Liver (tissue), 9 donors: ENCODE results near the gene ST6GAL1. TPM values are rescaled to one million over a fixed set of nuclear protein-coding genes. Genes with fewer than 3 reads are reported as not detected.
"Not testable (repeated sequence)": the region's sequence is repeated elsewhere in the genome, so short reads cannot be mapped to it uniquely, and the experiment has no call there.

ENCODE experiments used
- DNase-seq: peaks from one replicate; pipeline ENCODE4 v3.0.0-alpha.2; 2017; ENCODE audit warnings: low spot score
- H3K27ac ChIP-seq, 2 donors: one replicate each; pipeline ENCODE4 v1.7.0; 2013; ENCODE audit warnings: inconsistent platforms in 2 of 2, low read length in 2 of 2, control low read depth in 1 of 2, low read depth in 1 of 2, mild to moderate bottlenecking in 1 of 2
- H3K27me3 ChIP-seq, 4 donors: one replicate each; pipeline versions ENCODE4 v1.6.1 to v1.7.0; 2013; ENCODE audit warnings: low read length in 3 of 4, inconsistent platforms in 1 of 4, mild to moderate bottlenecking in 1 of 4, moderate library complexity in 1 of 4; ENCODE audit not compliant: control insufficient read depth in 4 of 4, insufficient read depth in 4 of 4
- H3K36me3 ChIP-seq, 4 donors: one replicate each; pipeline versions ENCODE4 v1.6.1 to v1.7.0; 2013; ENCODE audit warnings: low read length in 3 of 4, mild to moderate bottlenecking in 3 of 4, low read depth in 1 of 4, moderate library complexity in 1 of 4; ENCODE audit not compliant: control insufficient read depth in 4 of 4, insufficient read depth in 3 of 4
- H3K4me1 ChIP-seq, 4 donors: one replicate each; pipeline versions ENCODE4 v1.6.1 to v1.7.0; 2013; ENCODE audit warnings: low read length in 3 of 4, mild to moderate bottlenecking in 3 of 4, moderate library complexity in 1 of 4; ENCODE audit not compliant: control insufficient read depth in 4 of 4, insufficient read depth in 4 of 4
- H3K4me3 ChIP-seq, 3 donors: one replicate each; pipeline versions ENCODE4 v1.6.1 to v1.7.0; 2013; ENCODE audit warnings: low read length in 3 of 3, control low read depth in 1 of 3, low read depth in 1 of 3, mild to moderate bottlenecking in 1 of 3
- H3K9ac ChIP-seq, 2 donors: one replicate each; pipeline ENCODE4 v1.7.0; 2013; ENCODE audit warnings: low read length in 2 of 2, mild to moderate bottlenecking in 2 of 2, moderate library complexity in 2 of 2, control low read depth in 1 of 2, low read depth in 1 of 2
- H3K9me3 ChIP-seq, 4 donors: one replicate each; pipeline versions ENCODE4 v1.6.1 to v1.7.0; 2013; ENCODE audit warnings: low read length in 3 of 4; ENCODE audit not compliant: control insufficient read depth in 4 of 4
- EGR1 ChIP-seq, 2 donors: IDR thresholded peaks; 2 replicates each; pipeline ENCODE4 v1.6.1; 2016 to 2018; ENCODE audit warnings: antibody characterized with exemption in 2 of 2, low read depth in 2 of 2
- FOXA1 ChIP-seq: IDR thresholded peaks from 2 replicates; pipeline ENCODE4 v1.6.1; 2016; ENCODE audit warnings: antibody characterized with exemption
- HNF4A ChIP-seq, 2 donors: conservative IDR thresholded peaks; 2 replicates each; pipeline ENCODE4 v1.6.1; 2016; ENCODE audit warnings: antibody characterized with exemption in 2 of 2, mild to moderate bottlenecking in 2 of 2
- HNF4G ChIP-seq: IDR thresholded peaks from 2 replicates; pipeline ENCODE4 v1.6.1; 2016; ENCODE audit warnings: antibody characterized with exemption
- JUND ChIP-seq, 2 donors: IDR thresholded peaks; 2 replicates each; pipeline ENCODE4 v1.6.1; 2016; ENCODE audit warnings: antibody characterized with exemption in 2 of 2
- NR2F2 ChIP-seq: IDR thresholded peaks from 2 replicates; pipeline ENCODE4 v1.6.1; 2016; ENCODE audit warnings: antibody characterized with exemption
- RAD21 ChIP-seq, 2 donors: IDR thresholded peaks; 2 replicates each; pipeline ENCODE4 v1.6.1; 2016; ENCODE audit warnings: antibody characterized with exemption in 2 of 2, mild to moderate bottlenecking in 2 of 2
- RXRA ChIP-seq, 2 donors: IDR thresholded peaks; 2 replicates each; pipeline ENCODE4 v1.6.1; 2017 to 2018; ENCODE audit warnings: antibody characterized with exemption in 2 of 2, mild to moderate bottlenecking in 1 of 2
- YY1 ChIP-seq: IDR thresholded peaks from 2 replicates; pipeline ENCODE4 v1.6.1; 2016; ENCODE audit warnings: antibody characterized with exemption, mild to moderate bottlenecking
- WGBS: extraction: QIAGEN DNeasy Blood & Tissue Kit; methylation state at CpG from one replicate; pipeline ENCODE4 v1.1.7; 2013; 5-methylcytosine and 5-hydroxymethylcytosine counted together
- polyA plus RNA-seq, 2 donors: library from polyadenylated mRNA; stranded (reverse) in 1 of 2; unstranded in 1 of 2; fragments of 200-250 nt in 1 of 2; fragments of >200 nt in 1 of 2; fragmentation: Nextera tagmentation in 1 of 2; extraction: Ambion mirVana in 1 of 2; gene quantifications; one replicate each; pipeline versions ENCODE4 v1.2.1 to v1.2.3, GENCODE V29; 2013 to 2015
- total RNA-seq, 2 donors: library from RNA; depleted of rRNA; stranded (reverse); fragments of >200 nt; gene quantifications; one replicate each; pipeline ENCODE4 v1.2.3, GENCODE V29; 2014
- TF ChIP-seq, protein P1 (sequence below): IDR thresholded peaks from 2 replicates; pipeline ENCODE4 v1.6.1; 2016; ENCODE audit warnings: antibody characterized with exemption, mild to moderate bottlenecking
- TF ChIP-seq, protein P2 (sequence below): IDR thresholded peaks from 2 replicates; pipeline ENCODE4 v1.6.1; 2016; ENCODE audit warnings: antibody characterized with exemption
- TF ChIP-seq, protein P3 (sequence below): fragments of 150-350 bp; IDR thresholded peaks from 2 replicates; pipeline ENCODE4 v1.5.1; 2017; ENCODE audit warnings: improper control_type of control experiment, low read depth, low read length; ENCODE audit not compliant: missing input control
- donor health status: healthy.
- donor health status: healthy.
- donor health status: healthy.
- donor health status: healthy.
- donor health status: healthy.

The ST6GAL1 gene
- total and polyA plus RNA-seq, 4 donors, result 102 to 425 (median 328) TPM

DNA sequence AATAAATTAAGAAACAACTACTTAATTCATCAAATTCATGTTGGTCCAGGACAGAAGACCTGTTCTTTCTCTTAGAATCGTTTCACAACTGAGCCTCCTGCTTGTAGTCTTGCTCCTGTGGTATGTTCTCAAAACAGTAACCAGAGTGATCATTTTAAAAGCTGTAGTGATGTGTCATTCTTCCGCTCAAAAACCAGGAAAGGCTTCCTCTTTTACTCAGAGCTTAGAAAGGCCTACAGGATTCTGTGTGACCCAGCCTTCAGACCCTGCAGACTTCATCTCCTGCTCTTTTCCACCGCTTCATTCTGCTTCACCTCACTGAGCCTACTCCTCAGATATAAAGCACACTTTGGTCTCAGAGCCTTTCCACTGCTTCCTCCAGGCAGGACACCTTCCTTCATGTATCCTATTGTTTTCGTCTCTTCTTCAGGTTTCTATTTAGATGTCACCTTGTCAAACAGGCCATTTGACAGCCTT is 22.7 kb downstream of the ST6GAL1 start (continued):
- TF ChIP-seq, protein P1, sequence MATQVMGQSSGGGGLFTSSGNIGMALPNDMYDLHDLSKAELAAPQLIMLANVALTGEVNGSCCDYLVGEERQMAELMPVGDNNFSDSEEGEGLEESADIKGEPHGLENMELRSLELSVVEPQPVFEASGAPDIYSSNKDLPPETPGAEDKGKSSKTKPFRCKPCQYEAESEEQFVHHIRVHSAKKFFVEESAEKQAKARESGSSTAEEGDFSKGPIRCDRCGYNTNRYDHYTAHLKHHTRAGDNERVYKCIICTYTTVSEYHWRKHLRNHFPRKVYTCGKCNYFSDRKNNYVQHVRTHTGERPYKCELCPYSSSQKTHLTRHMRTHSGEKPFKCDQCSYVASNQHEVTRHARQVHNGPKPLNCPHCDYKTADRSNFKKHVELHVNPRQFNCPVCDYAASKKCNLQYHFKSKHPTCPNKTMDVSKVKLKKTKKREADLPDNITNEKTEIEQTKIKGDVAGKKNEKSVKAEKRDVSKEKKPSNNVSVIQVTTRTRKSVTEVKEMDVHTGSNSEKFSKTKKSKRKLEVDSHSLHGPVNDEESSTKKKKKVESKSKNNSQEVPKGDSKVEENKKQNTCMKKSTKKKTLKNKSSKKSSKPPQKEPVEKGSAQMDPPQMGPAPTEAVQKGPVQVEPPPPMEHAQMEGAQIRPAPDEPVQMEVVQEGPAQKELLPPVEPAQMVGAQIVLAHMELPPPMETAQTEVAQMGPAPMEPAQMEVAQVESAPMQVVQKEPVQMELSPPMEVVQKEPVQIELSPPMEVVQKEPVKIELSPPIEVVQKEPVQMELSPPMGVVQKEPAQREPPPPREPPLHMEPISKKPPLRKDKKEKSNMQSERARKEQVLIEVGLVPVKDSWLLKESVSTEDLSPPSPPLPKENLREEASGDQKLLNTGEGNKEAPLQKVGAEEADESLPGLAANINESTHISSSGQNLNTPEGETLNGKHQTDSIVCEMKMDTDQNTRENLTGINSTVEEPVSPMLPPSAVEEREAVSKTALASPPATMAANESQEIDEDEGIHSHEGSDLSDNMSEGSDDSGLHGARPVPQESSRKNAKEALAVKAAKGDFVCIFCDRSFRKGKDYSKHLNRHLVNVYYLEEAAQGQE, result no peak
- TF ChIP-seq EGR1 (IDR thresholded peaks at IDR 0.05; ENCODE audit: low read depth in 2 of 2) (no peak), FOXA1 (no peak), RXRA (IDR thresholded peaks at IDR 0.05) (no peak), HNF4A (conservative IDR thresholded peaks at IDR 0.05) (no peak), NR2F2 (no peak), YY1 (no peak), HNF4G (no peak)
- TF ChIP-seq, protein P2, sequence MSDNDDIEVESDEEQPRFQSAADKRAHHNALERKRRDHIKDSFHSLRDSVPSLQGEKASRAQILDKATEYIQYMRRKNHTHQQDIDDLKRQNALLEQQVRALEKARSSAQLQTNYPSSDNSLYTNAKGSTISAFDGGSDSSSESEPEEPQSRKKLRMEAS, result no peak

DNA sequence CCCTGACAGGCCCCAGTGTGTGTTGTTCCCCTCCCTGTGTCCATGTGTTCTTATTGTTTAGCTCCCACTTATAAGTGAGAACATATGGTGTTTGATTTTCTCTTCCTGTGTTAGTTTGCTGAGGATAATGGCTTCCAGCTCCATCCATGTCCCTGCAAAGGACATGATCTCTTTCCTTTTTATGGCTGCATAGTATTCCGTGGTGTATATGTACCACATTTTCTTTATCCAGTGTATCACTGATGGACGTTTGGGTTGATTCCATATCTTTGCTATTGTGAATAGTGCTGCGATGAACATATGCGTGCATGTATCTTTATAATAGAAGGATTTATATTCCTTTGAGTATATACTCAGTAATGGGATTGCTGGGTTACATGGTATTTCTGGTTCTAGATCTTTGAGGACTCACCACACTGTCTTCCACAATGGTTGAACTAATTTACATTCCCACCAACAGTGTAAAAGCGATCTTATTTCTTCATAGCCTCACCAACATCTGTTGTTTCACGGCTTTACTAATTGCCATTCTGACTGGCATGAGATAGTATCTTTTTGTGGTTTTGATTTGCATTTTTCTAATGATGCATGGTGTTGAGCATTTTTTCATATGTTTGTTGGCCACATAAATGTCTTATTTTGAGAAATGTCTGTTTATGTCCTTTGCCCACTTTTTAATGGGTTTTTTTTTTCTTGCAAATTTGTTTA is 23.8 kb downstream of the ST6GAL1 start:
- not testable (repeated sequence) for H3K36me3 ChIP-seq, H3K27me3 ChIP-seq, DNase-seq, H3K9me3 ChIP-seq, H3K4me3 ChIP-seq, H3K4me1 ChIP-seq, H3K9ac ChIP-seq, H3K27ac ChIP-seq
- WGBS, result 73% methylated on average over 6 of the region's 6 CpGs

DNA sequence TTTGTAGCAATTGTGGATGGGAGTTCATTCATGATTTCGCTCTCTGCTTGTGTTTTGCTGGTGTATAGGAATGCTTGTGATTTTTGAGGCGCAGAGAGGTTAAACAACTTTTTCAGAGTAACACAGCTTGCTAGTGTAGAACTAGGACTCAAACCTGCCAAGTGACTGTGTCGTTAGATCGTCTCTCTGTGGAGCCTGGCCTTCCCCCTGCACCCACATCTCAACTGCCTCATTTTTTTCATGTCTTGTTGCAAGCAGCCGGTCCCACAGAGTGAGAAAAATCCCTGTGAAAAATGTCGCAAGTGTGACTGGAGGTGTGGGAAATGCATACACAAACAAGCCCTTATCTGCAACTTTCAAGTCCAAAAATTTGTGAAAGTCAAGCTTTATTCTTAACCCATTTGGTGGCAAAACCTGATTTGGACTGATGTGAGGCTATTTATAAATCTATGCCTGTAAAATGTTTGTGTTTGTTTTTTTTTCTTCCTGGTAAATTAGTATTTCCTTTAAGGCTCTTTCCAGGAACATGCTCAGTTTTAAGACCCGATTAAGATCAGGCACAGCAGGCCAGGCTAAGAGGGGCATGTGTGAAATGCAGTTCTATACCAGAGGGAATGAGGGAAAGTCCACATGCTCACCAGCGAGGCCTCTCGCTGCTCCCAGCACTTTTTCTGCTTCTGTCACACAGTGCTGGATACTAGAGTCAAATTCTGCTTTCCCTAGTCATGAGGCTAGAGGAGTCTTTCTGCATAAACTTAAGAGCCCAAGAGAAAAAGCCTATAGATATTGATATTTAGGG is 25.8 kb downstream of the ST6GAL1 start:
- Histone ChIP-seq H3K4me3 (no peak overlapping the region), H3K4me1 (peaks cover 0 to 4% (median 0%) of the 10 kb centered on the region in 4 donors), H3K9me3 (no peaks in the 10 kb centered on the region), H3K27me3 (no peaks in the 10 kb centered on the region), H3K36me3 (no peaks in the 10 kb centered on the region), H3K27ac (no peak overlapping the region), H3K9ac (no peak overlapping the region)
- no peak for DNase-seq
- WGBS, result 75% methylated on average over 9 of the region's 9 CpGs
- TF ChIP-seq RXRA (IDR thresholded peaks at IDR 0.05) (no peak), RAD21 (IDR thresholded peaks at IDR 0.05) (no peak), HNF4A (conservative IDR thresholded peaks at IDR 0.05) (no peak), JUND (IDR thresholded peaks at IDR 0.05) (no peak), FOXA1 (no peak), NR2F2 (no peak), YY1 (no peak)
- TF ChIP-seq, protein P3, sequence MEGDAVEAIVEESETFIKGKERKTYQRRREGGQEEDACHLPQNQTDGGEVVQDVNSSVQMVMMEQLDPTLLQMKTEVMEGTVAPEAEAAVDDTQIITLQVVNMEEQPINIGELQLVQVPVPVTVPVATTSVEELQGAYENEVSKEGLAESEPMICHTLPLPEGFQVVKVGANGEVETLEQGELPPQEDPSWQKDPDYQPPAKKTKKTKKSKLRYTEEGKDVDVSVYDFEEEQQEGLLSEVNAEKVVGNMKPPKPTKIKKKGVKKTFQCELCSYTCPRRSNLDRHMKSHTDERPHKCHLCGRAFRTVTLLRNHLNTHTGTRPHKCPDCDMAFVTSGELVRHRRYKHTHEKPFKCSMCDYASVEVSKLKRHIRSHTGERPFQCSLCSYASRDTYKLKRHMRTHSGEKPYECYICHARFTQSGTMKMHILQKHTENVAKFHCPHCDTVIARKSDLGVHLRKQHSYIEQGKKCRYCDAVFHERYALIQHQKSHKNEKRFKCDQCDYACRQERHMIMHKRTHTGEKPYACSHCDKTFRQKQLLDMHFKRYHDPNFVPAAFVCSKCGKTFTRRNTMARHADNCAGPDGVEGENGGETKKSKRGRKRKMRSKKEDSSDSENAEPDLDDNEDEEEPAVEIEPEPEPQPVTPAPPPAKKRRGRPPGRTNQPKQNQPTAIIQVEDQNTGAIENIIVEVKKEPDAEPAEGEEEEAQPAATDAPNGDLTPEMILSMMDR, result no peak
- TF ChIP-seq, protein P2, result no peak
